Measurements from ENCODE around the gene SUSD1.

SUSD1 gene

GRCh38 chr9:112207451-112207850 is 32.4 kb upstream of the SUSD1 start:
- Histone ChIP-seq H3K9me3 (ENCODE audit: control insufficient read depth, insufficient read depth, low read depth, low read length) (no peaks in the 10 kb centered on the region), H3K4me3 (ENCODE audit: low read depth, low read length) (no peak overlapping the region), H3K4me1 (ENCODE audit: control insufficient read depth, insufficient read depth, low read length) (no peaks in the 10 kb centered on the region), H3K27ac (ENCODE audit: extremely low read depth, low read depth, low read length) (no peak overlapping the region), H3K36me3 (ENCODE audit: control insufficient read depth in 2 of 2, insufficient read depth in 1 of 2, low read length in 2 of 2) (peaks cover 0 to 11% of the 10 kb centered on the region in 2 experiments; a peak in 1 of 3 replicates)
- TF ChIP-seq, protein P1, sequence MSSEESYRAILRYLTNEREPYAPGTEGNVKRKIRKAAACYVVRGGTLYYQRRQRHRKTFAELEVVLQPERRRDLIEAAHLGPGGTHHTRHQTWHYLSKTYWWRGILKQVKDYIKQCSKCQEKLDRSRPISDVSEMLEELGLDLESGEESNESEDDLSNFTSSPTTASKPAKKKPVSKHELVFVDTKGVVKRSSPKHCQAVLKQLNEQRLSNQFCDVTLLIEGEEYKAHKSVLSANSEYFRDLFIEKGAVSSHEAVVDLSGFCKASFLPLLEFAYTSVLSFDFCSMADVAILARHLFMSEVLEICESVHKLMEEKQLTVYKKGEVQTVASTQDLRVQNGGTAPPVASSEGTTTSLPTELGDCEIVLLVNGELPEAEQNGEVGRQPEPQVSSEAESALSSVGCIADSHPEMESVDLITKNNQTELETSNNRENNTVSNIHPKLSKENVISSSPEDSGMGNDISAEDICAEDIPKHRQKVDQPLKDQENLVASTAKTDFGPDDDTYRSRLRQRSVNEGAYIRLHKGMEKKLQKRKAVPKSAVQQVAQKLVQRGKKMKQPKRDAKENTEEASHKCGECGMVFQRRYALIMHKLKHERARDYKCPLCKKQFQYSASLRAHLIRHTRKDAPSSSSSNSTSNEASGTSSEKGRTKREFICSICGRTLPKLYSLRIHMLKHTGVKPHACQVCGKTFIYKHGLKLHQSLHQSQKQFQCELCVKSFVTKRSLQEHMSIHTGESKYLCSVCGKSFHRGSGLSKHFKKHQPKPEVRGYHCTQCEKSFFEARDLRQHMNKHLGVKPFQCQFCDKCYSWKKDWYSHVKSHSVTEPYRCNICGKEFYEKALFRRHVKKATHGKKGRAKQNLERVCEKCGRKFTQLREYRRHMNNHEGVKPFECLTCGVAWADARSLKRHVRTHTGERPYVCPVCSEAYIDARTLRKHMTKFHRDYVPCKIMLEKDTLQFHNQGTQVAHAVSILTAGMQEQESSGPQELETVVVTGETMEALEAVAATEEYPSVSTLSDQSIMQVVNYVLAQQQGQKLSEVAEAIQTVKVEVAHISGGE (tag by site-specific recombination; conservative IDR thresholded peaks at IDR 0.05; ENCODE audit: low read depth): no peak
- TF ChIP-seq ZNF37A (tag by site-specific recombination; IDR thresholded peaks at IDR 0.05) (no peak), OSR2 (tag by site-specific recombination; IDR thresholded peaks at IDR 0.05) (no peak), SETDB1 (IDR thresholded peaks at IDR 0.05; ENCODE audit: insufficient read length, low read length) (peak; percentile 89), HIC1 (tag by site-specific recombination; IDR thresholded peaks at IDR 0.05) (no peak), ZBTB21 (tag by site-specific recombination; IDR thresholded peaks at IDR 0.05) (no peak)
- POLR2A ChIA-PET: no interaction called here
- CTCF ChIA-PET: interaction anchor here (0.7 kb wide), 1 partner anchor 11 kb away, joined by 3 read pairs; no protein-coding TSS in a partner anchor

GRCh38 chr9:112203536-112203935 is 28.4 kb upstream of the SUSD1 start:
- no peaks in the 10 kb centered on the region for H3K36me3 ChIP-seq (ENCODE audit: control insufficient read depth in 2 of 2, insufficient read depth in 1 of 2, low read length in 2 of 2)
- POLR2A ChIA-PET: no interaction called here

More at GRCh38 chr9:112203536-112203935, 28.4 kb upstream of the SUSD1 start:
- Histone ChIP-seq H3K4me1 (ENCODE audit: control insufficient read depth, insufficient read depth, low read length) (no peaks in the 10 kb centered on the region), H3K4me3 (ENCODE audit: low read depth, low read length) (no peak overlapping the region), H3K27ac (ENCODE audit: extremely low read depth, low read depth, low read length) (no peak overlapping the region), H3K9me3 (ENCODE audit: control insufficient read depth, insufficient read depth, low read depth, low read length) (no peaks in the 10 kb centered on the region)
- TF ChIP-seq SP2 (tag by site-specific recombination; IDR thresholded peaks at IDR 0.05) (no peak), PATZ1 (tag by site-specific recombination; IDR thresholded peaks at IDR 0.05) (no peak), ZNF629 (tag by site-specific recombination; IDR thresholded peaks at IDR 0.05) (no peak), ZNF518A (tag by site-specific recombination; conservative IDR thresholded peaks at IDR 0.05; ENCODE audit: low read depth) (no peak), ZNF274 (IDR thresholded peaks at IDR 0.05; ENCODE audit: low read length) (no peak), ZNF274 (tag by site-specific recombination; IDR thresholded peaks at IDR 0.05; ENCODE audit: borderline replicate concordance) (no peak), ZNF658 (tag by site-specific recombination; IDR thresholded peaks at IDR 0.05) (no peak)
- TF ChIP-seq, protein P2, sequence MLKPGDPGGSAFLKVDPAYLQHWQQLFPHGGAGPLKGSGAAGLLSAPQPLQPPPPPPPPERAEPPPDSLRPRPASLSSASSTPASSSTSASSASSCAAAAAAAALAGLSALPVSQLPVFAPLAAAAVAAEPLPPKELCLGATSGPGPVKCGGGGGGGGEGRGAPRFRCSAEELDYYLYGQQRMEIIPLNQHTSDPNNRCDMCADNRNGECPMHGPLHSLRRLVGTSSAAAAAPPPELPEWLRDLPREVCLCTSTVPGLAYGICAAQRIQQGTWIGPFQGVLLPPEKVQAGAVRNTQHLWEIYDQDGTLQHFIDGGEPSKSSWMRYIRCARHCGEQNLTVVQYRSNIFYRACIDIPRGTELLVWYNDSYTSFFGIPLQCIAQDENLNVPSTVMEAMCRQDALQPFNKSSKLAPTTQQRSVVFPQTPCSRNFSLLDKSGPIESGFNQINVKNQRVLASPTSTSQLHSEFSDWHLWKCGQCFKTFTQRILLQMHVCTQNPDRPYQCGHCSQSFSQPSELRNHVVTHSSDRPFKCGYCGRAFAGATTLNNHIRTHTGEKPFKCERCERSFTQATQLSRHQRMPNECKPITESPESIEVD (tag by site-specific recombination; IDR thresholded peaks at IDR 0.05): no peak
- CTCF ChIA-PET: interaction anchor here (0.6 to 0.7 kb wide), 2 partner anchors 116 to 1594 kb away, joined by 3 to 4 read pairs; no protein-coding TSS in a partner anchor

Measured in HEK293 (cell line).